GM12872 (cell line): ENCODE measurements around the gene SNRNP25.

Source experiments
- TF ChIP-seq, protein P1 (sequence below): IDR thresholded peaks from 3 replicates; pipeline ENCODE4 v1.5.1; 2011; ENCODE audit warnings: low read depth, mild to moderate bottlenecking, low read length, moderate library complexity; ENCODE audit not compliant: insufficient read depth

Gene SNRNP25

DNA sequence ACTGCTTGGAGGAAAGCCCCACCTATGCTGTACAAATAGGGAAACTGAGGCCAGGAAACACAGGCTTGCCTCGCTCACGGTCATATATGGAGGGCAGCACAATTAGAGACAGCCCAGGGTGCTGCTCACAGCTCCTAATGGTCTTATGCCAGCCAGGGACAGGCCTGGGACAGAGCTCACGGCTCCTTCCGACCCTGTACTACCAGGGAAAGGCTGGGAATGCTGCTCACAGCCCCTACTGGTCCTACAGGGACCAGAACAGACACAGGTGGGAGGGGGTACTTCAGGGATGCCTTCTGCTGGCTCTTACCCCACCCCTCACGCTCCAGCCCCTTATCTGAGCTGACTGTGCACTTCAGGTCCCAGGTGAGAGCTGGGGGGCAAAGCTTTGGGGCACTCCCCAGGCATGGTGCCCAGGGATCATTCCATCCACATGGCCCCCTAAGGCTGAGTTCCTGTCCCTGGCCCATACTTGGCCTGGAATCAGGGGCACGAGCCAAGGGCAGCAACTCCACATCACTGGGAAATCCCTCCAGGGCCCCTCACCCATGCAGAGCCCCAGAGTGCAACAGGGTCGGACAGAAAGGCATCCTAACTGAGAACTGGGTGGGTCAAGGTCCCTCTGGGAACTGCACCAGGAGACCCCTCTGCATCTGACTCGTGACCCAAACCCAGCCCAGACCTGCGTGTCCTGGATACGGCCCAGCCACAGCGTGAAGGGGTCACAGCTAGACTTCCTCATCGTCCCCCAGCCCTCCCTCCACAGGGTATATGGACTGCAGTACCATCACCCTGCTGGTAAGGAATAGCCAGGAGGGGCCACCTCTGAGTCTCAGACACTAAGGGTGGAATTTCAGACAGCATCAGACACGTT lies 12.9 kb downstream of the SNRNP25 start:
- TF ChIP-seq, protein P1, sequence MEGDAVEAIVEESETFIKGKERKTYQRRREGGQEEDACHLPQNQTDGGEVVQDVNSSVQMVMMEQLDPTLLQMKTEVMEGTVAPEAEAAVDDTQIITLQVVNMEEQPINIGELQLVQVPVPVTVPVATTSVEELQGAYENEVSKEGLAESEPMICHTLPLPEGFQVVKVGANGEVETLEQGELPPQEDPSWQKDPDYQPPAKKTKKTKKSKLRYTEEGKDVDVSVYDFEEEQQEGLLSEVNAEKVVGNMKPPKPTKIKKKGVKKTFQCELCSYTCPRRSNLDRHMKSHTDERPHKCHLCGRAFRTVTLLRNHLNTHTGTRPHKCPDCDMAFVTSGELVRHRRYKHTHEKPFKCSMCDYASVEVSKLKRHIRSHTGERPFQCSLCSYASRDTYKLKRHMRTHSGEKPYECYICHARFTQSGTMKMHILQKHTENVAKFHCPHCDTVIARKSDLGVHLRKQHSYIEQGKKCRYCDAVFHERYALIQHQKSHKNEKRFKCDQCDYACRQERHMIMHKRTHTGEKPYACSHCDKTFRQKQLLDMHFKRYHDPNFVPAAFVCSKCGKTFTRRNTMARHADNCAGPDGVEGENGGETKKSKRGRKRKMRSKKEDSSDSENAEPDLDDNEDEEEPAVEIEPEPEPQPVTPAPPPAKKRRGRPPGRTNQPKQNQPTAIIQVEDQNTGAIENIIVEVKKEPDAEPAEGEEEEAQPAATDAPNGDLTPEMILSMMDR: no peak

DNA sequence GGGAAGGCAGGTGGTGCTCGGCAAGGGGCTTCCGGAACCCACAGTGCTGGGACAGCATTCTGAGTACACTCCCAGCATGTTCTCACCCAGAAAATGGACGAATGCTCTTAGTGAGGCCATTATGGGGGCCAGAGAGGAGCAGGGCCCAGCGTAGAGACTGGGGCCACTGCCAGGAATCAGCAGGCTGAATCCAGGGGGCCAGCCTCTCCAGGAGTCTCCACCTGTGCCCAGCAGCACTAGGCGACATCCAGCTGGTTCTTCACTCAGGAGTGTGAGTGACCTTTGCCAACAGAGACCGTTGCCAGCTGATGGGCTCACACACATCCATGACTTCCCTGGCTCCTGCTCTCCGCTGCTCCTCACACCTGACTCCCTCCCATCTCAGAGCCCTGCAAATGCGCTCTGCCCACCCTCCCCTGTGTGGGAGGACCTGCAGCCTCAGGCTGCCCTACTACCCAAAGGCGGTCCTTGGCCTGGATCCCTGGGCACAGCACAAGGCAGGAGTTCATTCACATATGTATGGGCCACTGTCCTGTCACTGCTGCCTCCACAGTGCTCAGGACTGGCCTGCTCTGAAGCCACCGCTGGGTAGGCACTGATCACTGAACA lies 13.7 kb downstream of the SNRNP25 start:
- TF ChIP-seq, protein P1: no peak

DNA sequence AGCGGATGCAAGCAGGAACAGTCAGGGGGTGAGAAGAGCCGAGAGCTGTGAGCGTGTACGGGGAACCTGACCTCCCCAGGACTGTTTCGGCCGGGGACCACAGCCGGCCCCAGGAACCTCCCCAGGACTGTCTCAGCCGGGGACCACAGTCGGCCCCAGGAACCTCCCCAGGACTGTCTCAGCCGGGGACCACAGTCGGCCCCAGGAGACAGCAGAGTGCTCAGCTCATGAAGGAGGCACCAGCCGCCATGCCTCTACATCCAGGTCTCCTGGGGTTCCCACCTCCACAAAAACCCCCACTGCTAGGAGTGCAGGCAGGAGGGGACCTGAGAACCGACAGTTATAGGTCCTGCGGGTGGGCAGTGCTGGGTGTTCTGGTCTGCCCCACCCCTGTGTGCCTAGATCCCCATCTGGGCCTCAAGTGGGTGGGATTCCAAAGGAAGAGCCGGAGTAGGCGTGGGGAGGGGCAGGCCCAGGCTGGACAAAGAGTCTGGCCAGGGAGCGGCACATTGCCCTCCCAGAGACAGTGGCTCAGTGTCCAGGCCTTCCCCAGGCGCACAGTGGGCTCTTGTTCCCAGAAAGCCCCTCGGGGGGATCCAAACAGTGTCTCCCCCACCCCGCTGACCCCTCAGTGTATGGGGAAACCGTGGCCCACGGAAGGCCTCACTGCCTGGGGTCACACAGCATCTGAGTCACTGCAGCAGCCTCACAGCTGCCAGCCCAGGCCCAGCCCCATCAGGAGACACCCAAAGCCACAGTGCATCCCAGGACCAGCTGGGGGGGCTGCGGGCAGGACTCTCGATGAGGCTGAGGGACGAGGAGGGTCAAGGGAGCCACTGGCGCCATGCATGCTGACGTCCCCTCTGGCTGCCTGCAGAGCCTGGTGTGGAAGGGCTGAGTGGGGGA lies 14.5 kb downstream of the SNRNP25 start:
- TF ChIP-seq, protein P1: no peak

DNA sequence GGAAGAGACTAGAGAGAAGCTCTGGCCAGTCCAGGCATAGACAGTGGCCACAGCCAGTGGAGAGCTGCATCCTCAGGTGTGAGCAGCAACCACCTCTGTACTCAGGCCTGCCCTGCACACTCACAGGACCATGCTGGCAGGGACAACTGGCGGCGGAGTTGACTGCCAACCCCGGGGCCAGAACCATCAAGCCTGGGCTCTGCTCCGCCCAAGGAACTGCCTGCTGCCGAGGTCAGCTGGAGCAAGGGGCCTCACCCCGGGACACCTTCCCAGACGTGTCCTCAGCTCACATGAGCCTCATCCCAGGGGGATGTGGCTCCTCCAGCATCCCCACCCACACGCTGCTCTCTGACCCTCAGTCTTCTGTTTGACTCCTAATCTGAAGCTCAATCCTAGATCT lies 15.6 kb downstream of the SNRNP25 start:
- TF ChIP-seq, protein P1: no peak

GRCh38 chr16:71210-71539 lies 17.5 kb downstream of the SNRNP25 start:
- TF ChIP-seq, protein P1: no peak

- TF ChIP-seq, protein P1: no peak
These were observed 18.1 kb downstream of the SNRNP25 start for GRCh38 chr16:71540-72401.
